ENCODE measurements around the gene FOXP1. TPM values are rescaled to one million over a fixed set of nuclear protein-coding genes. Genes with fewer than 3 reads are reported as not detected.

FOXP1 gene
- polyA plus RNA-seq, 1 experiment: 56.6 TPM

GRCh38 chr3:71149959-71150954 is 433.3 kb downstream of the FOXP1 start:
- H3K27ac ChIP-seq (ENCODE audit: low read depth, low read length): no peak overlapping the region
- POLR2A ChIA-PET: no interaction called here
- H3K4me3 ChIP-seq (ENCODE audit: low read depth, low read length): no peak overlapping the region
- TF ChIP-seq CTCF (IDR thresholded peaks at IDR 0.05; ENCODE audit: low read depth, low read length): no peak
- no peaks in the 10 kb centered on the region for H3K27me3 ChIP-seq (ENCODE audit: control insufficient read depth, insufficient read depth, low read length)
- CTCF ChIA-PET: no interaction called here
- DNase-seq (ENCODE audit: low read depth, low spot score): no peak
- no peaks in the 10 kb centered on the region for H3K9me3 ChIP-seq (ENCODE audit: control insufficient read depth, insufficient read depth, low read length)

GRCh38 chr3:71148455-71149060 is 435.0 kb downstream of the FOXP1 start:
- no peak for DNase-seq (ENCODE audit: low read depth, low spot score)
- ChIA-PET POLR2A (no interaction called here), CTCF (no interaction called here)
- Histone ChIP-seq H3K4me3 (ENCODE audit: low read depth, low read length) (no peak overlapping the region), H3K27ac (ENCODE audit: low read depth, low read length) (no peak overlapping the region), H3K9me3 (ENCODE audit: control insufficient read depth, insufficient read depth, low read length) (no peaks in the 10 kb centered on the region), H3K27me3 (ENCODE audit: control insufficient read depth, insufficient read depth, low read length) (no peaks in the 10 kb centered on the region)
- no peak for TF ChIP-seq CTCF (IDR thresholded peaks at IDR 0.05; ENCODE audit: low read depth, low read length)

- no peak for TF ChIP-seq CTCF (IDR thresholded peaks at IDR 0.05; ENCODE audit: low read depth, low read length)
- H3K9me3 ChIP-seq (ENCODE audit: control insufficient read depth, insufficient read depth, low read length): 0 out of 2 replicates have a peak, but pooled peaks cover 3% of the 10 kb centered on the region
- H3K27ac ChIP-seq (ENCODE audit: low read depth, low read length): no peak overlapping the region
- H3K4me3 ChIP-seq (ENCODE audit: low read depth, low read length): no peak overlapping the region
- ChIA-PET CTCF (no interaction called here), POLR2A (no interaction called here)
- DNase-seq (ENCODE audit: low read depth, low spot score): no peak
- no peaks in the 10 kb centered on the region for H3K27me3 ChIP-seq (ENCODE audit: control insufficient read depth, insufficient read depth, low read length)
Measured at GRCh38 chr3:71146673-71147072, 436.9 kb downstream of the FOXP1 start.

- POLR2A ChIA-PET: no interaction called here
- TF ChIP-seq CTCF (IDR thresholded peaks at IDR 0.05; ENCODE audit: low read depth, low read length): no peak
- H3K27me3 ChIP-seq (ENCODE audit: control insufficient read depth, insufficient read depth, low read length): no peaks in the 10 kb centered on the region
- H3K9me3 ChIP-seq (ENCODE audit: control insufficient read depth, insufficient read depth, low read length): 0 out of 2 replicates have a peak, but pooled peaks cover 3% of the 10 kb centered on the region
- no peak overlapping the region for H3K27ac ChIP-seq (ENCODE audit: low read depth, low read length)
- CTCF ChIA-PET: no interaction called here
- no peak for DNase-seq (ENCODE audit: low read depth, low spot score)
- H3K4me3 ChIP-seq (ENCODE audit: low read depth, low read length): no peak overlapping the region
Measured at GRCh38 chr3:71145954-71146353, 437.6 kb downstream of the FOXP1 start.

All from AG04450 (cell line).